SK-N-MC (cell line): Measurements from ENCODE around the gene SMAD3.

ENCODE experiments used
- EZH2 ChIP-seq: fragments of 200-600 bp; sonication (generic); IDR thresholded peaks from one replicate; pipeline ENCODE4 v1.6.1; 2017; ENCODE audit warnings: antibody characterized with exemption
- FOXP2 ChIP-seq: optimal IDR thresholded peaks from 2 replicates; pipeline ENCODE3; 2011; ENCODE audit warnings: mild to moderate bottlenecking, moderate library complexity; ENCODE audit not compliant: insufficient read depth; ENCODE audit errors: extremely low read length, control extremely low read depth
- POLR2AphosphoS5 ChIP-seq: IDR thresholded peaks from 2 replicates; pipeline ENCODE4 v1.6.1; 2012; ENCODE audit warnings: mild to moderate bottlenecking, low read depth, low read length, borderline replicate concordance

DNA sequence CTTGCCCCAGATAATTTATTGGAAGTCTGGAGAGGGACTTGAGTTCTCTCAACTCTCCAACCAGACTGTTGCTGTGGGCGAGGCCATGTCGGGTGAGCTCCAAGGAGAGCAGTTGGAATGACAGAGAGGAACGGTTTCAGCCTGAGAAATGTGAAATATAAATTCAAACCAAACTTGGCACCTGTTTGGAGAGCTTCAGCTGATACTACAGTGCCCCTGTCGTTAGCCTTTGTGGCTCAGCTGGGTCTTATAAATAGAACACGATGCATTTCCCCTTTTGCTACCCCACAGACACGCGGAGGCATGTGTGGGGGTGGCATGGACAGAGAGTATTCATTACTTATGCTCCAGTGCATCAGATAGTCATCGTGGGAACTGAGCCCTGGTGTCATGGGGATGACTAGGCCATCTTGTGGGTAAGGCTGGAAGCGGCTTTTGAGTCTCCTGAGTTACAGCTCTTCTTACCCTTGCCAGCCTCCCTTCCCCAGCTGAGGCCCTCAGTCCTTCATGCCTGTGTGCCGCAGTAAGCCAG is 15.6 kb downstream of the SMAD3 start:
- TF ChIP-seq EZH2 (no peak), POLR2AphosphoS5 (no peak), FOXP2 (no peak)
